Kidney capillary endothelial cell (primary cell): ENCODE data around the gene PEPD.

ENCODE experiments used
- DNase-seq: peaks from one replicate; pipeline ENCODE4 v3.0.0-alpha.2; 2018; ENCODE audit warnings: low spot score

The PEPD gene

GRCh38 chr19:33420821-33421220 lies 100.8 kb downstream of the PEPD start:
- no peak for DNase-seq

- no peak for DNase-seq
These were observed 101.8 kb downstream of the PEPD start for GRCh38 chr19:33419788-33420130.

- DNase-seq, result no peak
These were observed 102.5 kb downstream of the PEPD start for GRCh38 chr19:33418871-33419787.

- DNase-seq, result no peak
These were observed 103.1 kb downstream of the PEPD start for GRCh38 chr19:33418461-33418860.

GRCh38 chr19:33417751-33418150 lies 103.8 kb downstream of the PEPD start:
- no peak for DNase-seq

- DNase-seq, result peak; percentile 61
These were observed 105.0 kb downstream of the PEPD start for GRCh38 chr19:33416307-33417215.

- DNase-seq, result no peak
These were observed 106.7 kb downstream of the PEPD start for GRCh38 chr19:33414667-33415605.

GRCh38 chr19:33413868-33414666 lies 107.5 kb downstream of the PEPD start:
- no peak for DNase-seq

- DNase-seq, result no peak
These were observed 108.2 kb downstream of the PEPD start for GRCh38 chr19:33413426-33413725.

GRCh38 chr19:33412601-33413425 lies 108.8 kb downstream of the PEPD start:
- no peak for DNase-seq

GRCh38 chr19:33411621-33412180 lies 109.9 kb downstream of the PEPD start:
- DNase-seq, result no peak

GRCh38 chr19:33410915-33411401 lies 110.6 kb downstream of the PEPD start:
- DNase-seq, result no peak

GRCh38 chr19:33409906-33410685 lies 111.5 kb downstream of the PEPD start:
- DNase-seq, result no peak

- no peak for DNase-seq
These were observed 112.8 kb downstream of the PEPD start for GRCh38 chr19:33408538-33409434.

- DNase-seq, result no peak
These were observed 113.5 kb downstream of the PEPD start for GRCh38 chr19:33408116-33408515.

GRCh38 chr19:33407716-33408115 lies 113.9 kb downstream of the PEPD start:
- DNase-seq, result no peak

- no peak for DNase-seq
These were observed 114.4 kb downstream of the PEPD start for GRCh38 chr19:33407140-33407551.
